Psoas muscle (tissue), 8 donors: ENCODE results near the gene GRPEL2. TPM values are rescaled to one million over a fixed set of nuclear protein-coding genes. Genes with fewer than 3 reads are reported as not detected.

Source experiments
- ATAC-seq, 4 donors: fragments of 200-7000 bp; cut with Tn5 transposase; one replicate each; pipeline ENCODE4 v1.9.1; 2020; ENCODE audit warnings: moderate library complexity in 3 of 4, mild to moderate bottlenecking in 2 of 4
- DNase-seq, 2 donors: peaks; one replicate each; pipeline ENCODE4 v3.0.0-alpha.2; 2020
- H3K27ac ChIP-seq: fragments of 200-600 bp; one replicate; pipeline ENCODE4 v1.8.0; 2022
- H3K27me3 ChIP-seq, 3 donors: fragments of 200-600 bp in 1 of 3; one replicate each; pipeline versions ENCODE4 v1.6.1 to v1.8.0; 2013 to 2022; ENCODE audit warnings: low read length in 2 of 3, mild to moderate bottlenecking in 2 of 3, moderate library complexity in 1 of 3; ENCODE audit not compliant: insufficient read depth in 3 of 3
- H3K36me3 ChIP-seq, 2 donors: fragments of 200-600 bp in 1 of 2; one replicate each; pipeline versions ENCODE4 v1.6.1 to v1.8.0; 2013 to 2022; ENCODE audit warnings: low read depth in 1 of 2, mild to moderate bottlenecking in 1 of 2, moderate library complexity in 1 of 2; ENCODE audit not compliant: insufficient read depth in 1 of 2
- H3K4me1 ChIP-seq: fragments of 200-600 bp; one replicate; pipeline ENCODE4 v1.8.0; 2022
- H3K4me3 ChIP-seq: fragments of 200-600 bp; one replicate; pipeline ENCODE4 v1.8.0; 2022; ENCODE audit warnings: mild to moderate bottlenecking
- H3K9me3 ChIP-seq: fragments of 200-600 bp; one replicate; pipeline ENCODE4 v1.8.0; 2022
- WGBS, 3 donors: extraction: QIAGEN DNeasy Blood & Tissue Kit; methylation state at CpG; one replicate each; pipeline versions ENCODE4 v1.1.6 to v1.1.7; 2013; 5-methylcytosine and 5-hydroxymethylcytosine counted together
- intact Hi-C, 2 donors: fragments of 100-400 bp; cut with DNase I; formaldehyde crosslinking; loops; one replicate each; pipeline versions ENCODE4 v1.11.0 to v1.14.2; 2022
- polyA plus RNA-seq, 3 donors: library from polyadenylated mRNA; stranded (reverse); fragments of 200-250 nt; gene quantifications; one replicate each; pipeline ENCODE4 v1.2.3, GENCODE V29; 2013
- total RNA-seq, 4 donors: library from RNA; stranded (reverse); fragmentation: NEBNext Ultra II Directional in 2 of 4; extraction: Animal tissue kit (Norgen Biotek cat#: 25700) in 2 of 4; gene quantifications; one replicate each; pipeline versions ENCODE4 v1.2.1 to v1.2.4, GENCODE V29; 2021 to 2023
- TF ChIP-seq, protein P1 (sequence below): fragments of 200-600 bp; IDR thresholded peaks from one replicate; pipeline ENCODE4 v1.8.0; 2022; ENCODE audit warnings: antibody characterized with exemption
- donor health status: healthy with polysubstance abuse.
- donor health status: DM: no; HTN: no; CAD: no; lungs with moderate emphysema.
- donor health status: Bipolar disorder and iron deficiency.
- donor health status: healthy.
- donor health status: DM: yes; HTN: yes; CAD: no.
- donor health status: DM: no; HTN: no; CAD: no.
- donor health status: DM: no; HTN: no; CAD: no.
- donor health status: DM: yes; HTN: yes; CAD: no.

GRPEL2 gene
- total and polyA plus RNA-seq, 7 donors, result 4.7 to 11.6 (median 10.2) TPM

- Histone ChIP-seq H3K36me3 (no peaks in the 10 kb centered on the region), H3K27me3 (no peaks in the 10 kb centered on the region), H3K4me1 (peaks cover 21% of the 10 kb centered on the region), H3K4me3 (peak overlapping the region; percentile 16), H3K9me3 (no peaks in the 10 kb centered on the region), H3K27ac (peak overlapping the region; percentile 38)
- intact Hi-C loops, result loop anchor here in 1 of 2 donors (5.0 kb wide), 1 partner anchor 181 kb away; no protein-coding TSS in a partner anchor
- ATAC-seq (peak in 1 of 4 donors; percentile 4), DNase-seq (no peak)
- TF ChIP-seq, protein P1, sequence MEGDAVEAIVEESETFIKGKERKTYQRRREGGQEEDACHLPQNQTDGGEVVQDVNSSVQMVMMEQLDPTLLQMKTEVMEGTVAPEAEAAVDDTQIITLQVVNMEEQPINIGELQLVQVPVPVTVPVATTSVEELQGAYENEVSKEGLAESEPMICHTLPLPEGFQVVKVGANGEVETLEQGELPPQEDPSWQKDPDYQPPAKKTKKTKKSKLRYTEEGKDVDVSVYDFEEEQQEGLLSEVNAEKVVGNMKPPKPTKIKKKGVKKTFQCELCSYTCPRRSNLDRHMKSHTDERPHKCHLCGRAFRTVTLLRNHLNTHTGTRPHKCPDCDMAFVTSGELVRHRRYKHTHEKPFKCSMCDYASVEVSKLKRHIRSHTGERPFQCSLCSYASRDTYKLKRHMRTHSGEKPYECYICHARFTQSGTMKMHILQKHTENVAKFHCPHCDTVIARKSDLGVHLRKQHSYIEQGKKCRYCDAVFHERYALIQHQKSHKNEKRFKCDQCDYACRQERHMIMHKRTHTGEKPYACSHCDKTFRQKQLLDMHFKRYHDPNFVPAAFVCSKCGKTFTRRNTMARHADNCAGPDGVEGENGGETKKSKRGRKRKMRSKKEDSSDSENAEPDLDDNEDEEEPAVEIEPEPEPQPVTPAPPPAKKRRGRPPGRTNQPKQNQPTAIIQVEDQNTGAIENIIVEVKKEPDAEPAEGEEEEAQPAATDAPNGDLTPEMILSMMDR, result no peak
- WGBS, 3 donors, result 61 to 64% (median 61%) methylated on average over 8 of the region's 8 CpGs
Measured at GRCh38 chr5:149381261-149381985, 36.1 kb downstream of the GRPEL2 start.

DNA sequence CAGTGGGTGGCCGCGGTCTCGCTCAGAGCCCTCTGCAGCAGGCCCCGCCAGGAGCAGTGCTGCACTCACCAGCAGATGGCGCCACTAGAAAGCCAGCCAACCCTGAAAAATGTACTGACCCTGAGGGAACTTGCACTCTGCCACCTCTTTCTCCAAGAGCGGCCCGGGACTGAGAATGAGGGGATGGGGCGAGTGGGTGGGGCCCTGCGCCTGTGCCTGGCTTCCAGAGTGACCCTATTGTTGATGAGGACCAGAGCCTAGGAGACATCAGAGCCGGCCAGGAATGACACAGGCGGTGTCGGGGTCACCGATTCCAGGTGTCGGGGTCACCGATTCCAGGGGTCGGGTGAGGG, 36.7 kb downstream of the GRPEL2 start:
- ATAC-seq (peak; percentile 85 to 91 (median 87)), DNase-seq (peak; percentile 77 to 89)
- no peaks in the 10 kb centered on the region for H3K36me3 ChIP-seq
- H3K27ac ChIP-seq, result peak overlapping the region; percentile 76
- intact Hi-C loops, result loop anchor here (1.0 to 5.0 kb wide), 4 partner anchors 51 to 185 kb away; no protein-coding TSS in a partner anchor
- peaks cover 22% of the 10 kb centered on the region for H3K4me1 ChIP-seq
- H3K27me3 ChIP-seq, result no peaks in the 10 kb centered on the region
- H3K4me3 ChIP-seq, result peak overlapping the region; percentile 16
- no peaks in the 10 kb centered on the region for H3K9me3 ChIP-seq
- 32 to 36% (median 32%) methylated on average over 14 to 16 of the region's 16 CpGs for WGBS, 3 donors
- TF ChIP-seq, protein P1, result peak; percentile 93

GRCh38 chr5:149382517-149383220, 37.4 kb downstream of the GRPEL2 start:
- no peaks in the 10 kb centered on the region for H3K36me3 ChIP-seq
- WGBS, 3 donors, result 64 to 69% (median 67%) methylated on average over 12 of the region's 12 CpGs
- intact Hi-C loops, result loop anchor here (1.0 to 5.0 kb wide), 4 partner anchors 51 to 184 kb away; no protein-coding TSS in a partner anchor
- no peaks in the 10 kb centered on the region for H3K27me3 ChIP-seq
- no peaks in the 10 kb centered on the region for H3K9me3 ChIP-seq
- peak overlapping the region; percentile 2 for H3K4me3 ChIP-seq
- H3K27ac ChIP-seq, result peak overlapping the region; percentile 76
- DNase-seq (no peak), ATAC-seq (peak in 2 of 4 donors; percentile 35 to 37)
- H3K4me1 ChIP-seq, result peaks cover 29% of the 10 kb centered on the region
- TF ChIP-seq, protein P1, result no peak

- intact Hi-C loops, result loop anchor here (2.0 to 5.0 kb wide), 3 partner anchors 51 to 183 kb away; no protein-coding TSS in a partner anchor
- TF ChIP-seq, protein P1, result no peak
- no peaks in the 10 kb centered on the region for H3K9me3 ChIP-seq
- peak overlapping the region; percentile 11 for H3K4me3 ChIP-seq
- H3K27ac ChIP-seq, result peak overlapping the region; percentile 76
- ATAC-seq (peak; percentile 64 to 84 (median 74)), DNase-seq (no peak)
- peaks cover 33% of the 10 kb centered on the region for H3K4me1 ChIP-seq
- 26 to 54% (median 44%) methylated on average over 9 of the region's 9 CpGs for WGBS, 3 donors
- no peaks in the 10 kb centered on the region for H3K27me3 ChIP-seq
- no peaks in the 10 kb centered on the region for H3K36me3 ChIP-seq
Measured at GRCh38 chr5:149383399-149383798, 38.1 kb downstream of the GRPEL2 start.
